H9 (cell line): ENCODE data around the gene COL23A1. TPM values are rescaled to one million over a fixed set of nuclear protein-coding genes. Genes with fewer than 3 reads are reported as not detected.

ENCODE experiments used
- DNase-seq: peaks from one replicate; pipeline ENCODE4 v3.0.0-alpha.2; 2017
- H2AFZ ChIP-seq: one replicate; pipeline ENCODE4 v1.6.1; 2013; ENCODE audit warnings: mild to moderate bottlenecking, low read length, control low read depth, moderate library complexity
- H2AK5ac ChIP-seq: 2 replicates; pipeline ENCODE4 v1.6.1; 2013; ENCODE audit warnings: low read length, control low read depth, mixed read lengths; ENCODE audit not compliant: insufficient read length
- H2BK120ac ChIP-seq: one replicate; pipeline ENCODE4 v1.6.1; 2013; ENCODE audit warnings: low read depth, mild to moderate bottlenecking, low read length, control low read depth, inconsistent platforms; ENCODE audit not compliant: poor library complexity, severe bottlenecking
- H2BK12ac ChIP-seq: 2 replicates; pipeline ENCODE4 v1.6.1; 2013; ENCODE audit warnings: low read length, control low read depth, mixed read lengths, low read depth; ENCODE audit not compliant: insufficient read length
- H2BK15ac ChIP-seq: 2 replicates; pipeline ENCODE4 v1.6.1; 2013; ENCODE audit warnings: low read depth, low read length, control low read depth
- H2BK20ac ChIP-seq: one replicate; pipeline ENCODE4 v1.6.1; 2013; ENCODE audit warnings: low read depth, mild to moderate bottlenecking, low read length, control low read depth, inconsistent platforms; ENCODE audit not compliant: poor library complexity, severe bottlenecking
- H2BK5ac ChIP-seq: 2 replicates; pipeline ENCODE4 v1.6.1; 2013; ENCODE audit warnings: low read length, control low read depth, mixed read lengths; ENCODE audit not compliant: insufficient read length
- H3K14ac ChIP-seq: 2 replicates; pipeline ENCODE4 v1.6.1; 2013; ENCODE audit warnings: low read length, control low read depth; ENCODE audit not compliant: insufficient read depth
- H3K18ac ChIP-seq: 2 replicates; pipeline ENCODE4 v1.6.1; 2013; ENCODE audit warnings: low read depth, mild to moderate bottlenecking, mixed read lengths, low read length, control low read depth; ENCODE audit not compliant: insufficient read length
- H3K23ac ChIP-seq: 2 replicates; pipeline ENCODE4 v1.6.1; 2013; ENCODE audit warnings: low read length, control low read depth, mixed read lengths, low read depth; ENCODE audit not compliant: insufficient read length
- H3K23me2 ChIP-seq: 2 replicates; pipeline ENCODE4 v1.6.1; 2013; ENCODE audit warnings: low read depth, mild to moderate bottlenecking, mixed read lengths, low read length, control low read depth; ENCODE audit not compliant: insufficient read length, poor library complexity, severe bottlenecking
- H3K27ac ChIP-seq: 2 replicates; pipeline ENCODE4 v1.5.1; 2013; ENCODE audit warnings: low read length, control low read depth, mixed read lengths, low read depth; ENCODE audit not compliant: insufficient read length
- H3K27me3 ChIP-seq: 2 replicates; pipeline ENCODE4 v1.6.1; 2013; ENCODE audit warnings: low read length, control low read depth, inconsistent platforms; ENCODE audit not compliant: insufficient read depth
- H3K4ac ChIP-seq: 2 replicates; pipeline ENCODE4 v1.6.1; 2013; ENCODE audit warnings: low read depth, mild to moderate bottlenecking, control low read depth, inconsistent platforms, low read length, moderate library complexity
- H3K4me1 ChIP-seq: 2 replicates; pipeline ENCODE4 v1.6.1; 2013; ENCODE audit warnings: low read length, control low read depth, inconsistent platforms; ENCODE audit not compliant: insufficient read depth
- H3K4me2 ChIP-seq: 2 replicates; pipeline ENCODE4 v1.6.1; 2013; ENCODE audit warnings: low read length, control low read depth, mixed read lengths; ENCODE audit not compliant: insufficient read length, insufficient read depth
- H3K56ac ChIP-seq: 2 replicates; pipeline ENCODE4 v1.6.1; 2013; ENCODE audit warnings: low read depth, mild to moderate bottlenecking, mixed read lengths, low read length, control low read depth; ENCODE audit not compliant: insufficient read length
- H3K79me1 ChIP-seq: 2 replicates; pipeline ENCODE4 v1.6.1; 2013; ENCODE audit warnings: low read depth, mild to moderate bottlenecking, moderate library complexity, low read length, control low read depth, inconsistent platforms; ENCODE audit not compliant: insufficient read depth, poor library complexity, severe bottlenecking
- H3K79me2 ChIP-seq: 2 replicates; pipeline ENCODE4 v1.6.1; 2013; ENCODE audit warnings: low read length, control low read depth, inconsistent platforms; ENCODE audit not compliant: insufficient read depth
- H3K9ac ChIP-seq: 2 replicates; pipeline ENCODE4 v1.6.1; 2013; ENCODE audit warnings: low read length, control low read depth, mixed read lengths; ENCODE audit not compliant: insufficient read length; ENCODE audit errors: extremely low read depth
- H3K9me3 ChIP-seq: one replicate; pipeline ENCODE4 v1.6.1; 2013; ENCODE audit warnings: low read depth, low read length, inconsistent platforms; ENCODE audit not compliant: control insufficient read depth
- H3T11ph ChIP-seq: one replicate; pipeline ENCODE4 v1.6.1; 2013; ENCODE audit warnings: mild to moderate bottlenecking, low read length, control low read depth, inconsistent platforms
- H4K20me1 ChIP-seq: one replicate; pipeline ENCODE4 v1.6.1; 2013; ENCODE audit not compliant: control insufficient read depth, insufficient read length, insufficient read depth
- H4K5ac ChIP-seq: 2 replicates; pipeline ENCODE4 v1.6.1; 2013; ENCODE audit warnings: low read depth, mild to moderate bottlenecking, mixed read lengths, low read length, control low read depth; ENCODE audit not compliant: insufficient read length
- H4K8ac ChIP-seq: replicated peaks from 2 replicates; pipeline ENCODE4 v1.6.1; 2013; ENCODE audit warnings: low read length, control low read depth, mixed read lengths, low read depth; ENCODE audit not compliant: insufficient read length
- H4K91ac ChIP-seq: 2 replicates; pipeline ENCODE4 v1.6.1; 2013; ENCODE audit warnings: low read depth, mild to moderate bottlenecking, moderate library complexity, mixed read lengths, low read length, control low read depth; ENCODE audit not compliant: insufficient read length
- H3K27ac Mint-ChIP-seq, 3 experiments: 2 replicates in 2 of 3; 3 replicates in 1 of 3; pipeline ENCODE4 v1.8.0; 2020 to 2021; ENCODE audit warnings: mixed read lengths in 3 of 3, mild to moderate bottlenecking in 1 of 3, moderate library complexity in 1 of 3
- H3K27me3 Mint-ChIP-seq: 2 replicates; pipeline ENCODE4 v1.8.0; 2021; ENCODE audit warnings: low read depth, mild to moderate bottlenecking, moderate library complexity, mixed read lengths
- H3K36me3 Mint-ChIP-seq, 3 experiments: 2 replicates in 2 of 3; 3 replicates in 1 of 3; pipeline ENCODE4 v1.8.0; 2020 to 2021; ENCODE audit warnings: low read depth in 3 of 3, mixed read lengths in 3 of 3; ENCODE audit not compliant: insufficient read depth in 1 of 3
- H3K4me1 Mint-ChIP-seq, 2 experiments: 2 replicates each; pipeline ENCODE4 v1.8.0; 2020; ENCODE audit warnings: mixed read lengths in 2 of 2
- H3K4me3 Mint-ChIP-seq, 2 experiments: 2 replicates in 1 of 2; 3 replicates in 1 of 2; pipeline ENCODE4 v1.8.0; 2020 to 2021; ENCODE audit warnings: mild to moderate bottlenecking in 2 of 2, mixed read lengths in 2 of 2, moderate library complexity in 1 of 2
- H3K9me3 Mint-ChIP-seq, 2 experiments: 2 replicates in 1 of 2; 3 replicates in 1 of 2; pipeline ENCODE4 v1.8.0; 2020; ENCODE audit warnings: mild to moderate bottlenecking in 2 of 2, mixed read lengths in 2 of 2, moderate library complexity in 1 of 2
- WGBS: extraction: QIAGEN DNeasy Blood & Tissue Kit; methylation state at CpG from one replicate; pipeline ENCODE4 v1.1.7; 2013; ENCODE audit warnings: missing lambda C conversion rate, low lambda C conversion rate, mixed read lengths; ENCODE audit not compliant: insufficient read length; ENCODE audit errors: extremely low coverage; 5-methylcytosine and 5-hydroxymethylcytosine counted together
- total RNA-seq: library from RNA; stranded (reverse); gene quantifications from 2 replicates; pipeline ENCODE4 v1.2.1, GENCODE V29; 2021
- TF ChIP-seq, protein P1 (sequence below): fragments of 200-600 bp; sonication (generic); conservative IDR thresholded peaks from 3 replicates; pipeline ENCODE4 v1.8.0; 2021; ENCODE audit warnings: antibody characterized with exemption, mild to moderate bottlenecking

Gene COL23A1
- total RNA-seq, 1 experiment from 2014 or later, result 2.6 TPM

DNA sequence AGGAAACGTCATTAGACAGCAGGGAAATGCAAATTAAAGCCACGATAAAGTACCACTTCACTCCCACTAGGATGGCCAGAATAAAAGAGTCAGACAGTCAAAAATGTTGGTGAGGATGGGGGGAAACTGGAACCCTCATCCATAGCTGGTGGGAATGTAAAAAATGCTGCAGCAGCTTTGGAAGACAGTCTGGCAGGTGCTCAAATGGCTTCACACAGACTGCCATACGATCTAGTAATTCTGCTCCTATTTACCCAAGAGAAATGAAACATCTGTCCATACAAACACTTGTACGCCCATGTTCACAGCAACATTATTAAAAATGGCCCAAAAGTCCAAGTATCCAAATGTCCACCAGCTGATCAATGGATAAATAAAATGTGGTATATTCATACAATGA lies 198.7 kb downstream of the COL23A1 start:
- Histone ChIP-seq H3K23ac (no peak overlapping the region), H4K20me1 (no peaks in the 10 kb centered on the region), H2BK5ac (no peak overlapping the region), H4K5ac (no peak overlapping the region), H2BK120ac (no peak overlapping the region), H3K56ac (no peak overlapping the region), H2BK15ac (no peak overlapping the region), H4K91ac (no peak overlapping the region), H2AFZ (no peak overlapping the region), H3K4me2 (no peak overlapping the region), H3K18ac (no peak overlapping the region), H3K27ac (no peak overlapping the region), H3K79me1 (no peaks in the 10 kb centered on the region), H3K4ac (no peak overlapping the region), H2BK20ac (no peak overlapping the region), H2BK12ac (no peak overlapping the region), H3K14ac (no peak overlapping the region), H3K4me1 (peaks cover 5% of the 10 kb centered on the region; the same call in 1 of the 2 replicates), H4K8ac (no peak overlapping the region), H3K79me2 (no peaks in the 10 kb centered on the region), H3T11ph (no peak overlapping the region), H3K23me2 (no peaks in the 10 kb centered on the region), H2AK5ac (no peak overlapping the region), H3K9me3 (no peaks in the 10 kb centered on the region), H3K9ac (no peak overlapping the region), H3K27me3 (no peaks in the 10 kb centered on the region)
- no peak for DNase-seq
- Mint-ChIP-seq H3K9me3 (no peaks in the 10 kb centered on the region; a peak in 1 of 5 replicates), H3K27ac (no peak overlapping the region), H3K4me1 (peaks cover 18 to 49% of the 10 kb centered on the region in 2 experiments), H3K4me3 (no peak overlapping the region), H3K27me3 (no peaks in the 10 kb centered on the region; the same call in 1 of the 2 replicates), H3K36me3 (no peaks in the 10 kb centered on the region)
- TF ChIP-seq, protein P1, sequence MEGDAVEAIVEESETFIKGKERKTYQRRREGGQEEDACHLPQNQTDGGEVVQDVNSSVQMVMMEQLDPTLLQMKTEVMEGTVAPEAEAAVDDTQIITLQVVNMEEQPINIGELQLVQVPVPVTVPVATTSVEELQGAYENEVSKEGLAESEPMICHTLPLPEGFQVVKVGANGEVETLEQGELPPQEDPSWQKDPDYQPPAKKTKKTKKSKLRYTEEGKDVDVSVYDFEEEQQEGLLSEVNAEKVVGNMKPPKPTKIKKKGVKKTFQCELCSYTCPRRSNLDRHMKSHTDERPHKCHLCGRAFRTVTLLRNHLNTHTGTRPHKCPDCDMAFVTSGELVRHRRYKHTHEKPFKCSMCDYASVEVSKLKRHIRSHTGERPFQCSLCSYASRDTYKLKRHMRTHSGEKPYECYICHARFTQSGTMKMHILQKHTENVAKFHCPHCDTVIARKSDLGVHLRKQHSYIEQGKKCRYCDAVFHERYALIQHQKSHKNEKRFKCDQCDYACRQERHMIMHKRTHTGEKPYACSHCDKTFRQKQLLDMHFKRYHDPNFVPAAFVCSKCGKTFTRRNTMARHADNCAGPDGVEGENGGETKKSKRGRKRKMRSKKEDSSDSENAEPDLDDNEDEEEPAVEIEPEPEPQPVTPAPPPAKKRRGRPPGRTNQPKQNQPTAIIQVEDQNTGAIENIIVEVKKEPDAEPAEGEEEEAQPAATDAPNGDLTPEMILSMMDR, result no peak
- WGBS, result no CpG with 5 or more reads among the region's 4 CpGs
